HepG2 (cell line): ENCODE data around the gene NGFR.

ENCODE experiments used
- CTCF ChIP-seq: sonication (generic); formaldehyde crosslinking; IDR thresholded peaks from 2 replicates; pipeline ENCODE4 v1.5.0; 2020; ENCODE audit warnings: mild to moderate bottlenecking, missing genetic modification reagents, moderate library complexity
- PHF8 ChIP-seq: sonication (generic); formaldehyde crosslinking; IDR thresholded peaks from 2 replicates; pipeline ENCODE4 v1.5.0; 2020; ENCODE audit warnings: missing genetic modification reagents
- POLR2AphosphoS2 ChIP-seq: IDR thresholded peaks from 2 replicates; pipeline ENCODE4 v1.6.1; 2011; ENCODE audit warnings: low read depth, low read length, improper control_type of control experiment
- TCF7L2 ChIP-seq: IDR thresholded peaks from 2 replicates; pipeline ENCODE4 v1.6.1; 2011; ENCODE audit warnings: mild to moderate bottlenecking, low read depth, low read length, moderate library complexity
- ZFP36 ChIP-seq: fragments of 150-350 bp; IDR thresholded peaks from 2 replicates; pipeline ENCODE4 v1.6.1; 2018; ENCODE audit warnings: borderline replicate concordance, low read length, low read depth; ENCODE audit not compliant: partially characterized antibody

DNA sequence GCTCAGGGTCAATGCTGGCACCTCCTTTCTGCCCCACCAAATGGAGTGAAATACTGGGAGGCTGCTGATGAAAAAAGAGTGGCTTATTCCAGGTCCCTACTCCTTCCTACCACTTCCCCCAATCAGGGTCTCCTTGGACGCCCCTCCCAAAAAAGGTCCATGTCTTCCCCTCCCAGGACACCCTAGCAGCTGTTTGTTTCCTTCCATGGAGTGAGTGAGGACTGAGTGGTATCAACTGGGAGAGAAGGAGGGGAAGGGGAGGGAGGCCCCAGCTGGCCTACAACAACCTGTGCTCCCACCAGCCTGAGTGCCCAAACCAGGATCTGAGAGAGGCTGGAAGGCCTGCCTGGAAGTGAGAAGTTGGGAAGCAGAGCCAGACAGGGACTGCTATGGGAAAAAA lies 28.7 kb upstream of the NGFR start:
- no peak for TF ChIP-seq CTCF (CRISPR knock-in tag)
- TF ChIP-seq PHF8 (CRISPR knock-in tag): no peak
- TF ChIP-seq TCF7L2: no peak
- TF ChIP-seq POLR2AphosphoS2: no peak
- TF ChIP-seq ZFP36: no peak
